HG02623 (cell line): ENCODE data around the gene ROBO4.

ENCODE experiments used
- ATAC-seq: cut with Tn5 transposase; IDR thresholded peaks from one replicate; pipeline ENCODE4 v1.9.1; 2021; ENCODE audit warnings: moderate library complexity; ENCODE audit not compliant: unreplicated experiment

The ROBO4 gene

DNA sequence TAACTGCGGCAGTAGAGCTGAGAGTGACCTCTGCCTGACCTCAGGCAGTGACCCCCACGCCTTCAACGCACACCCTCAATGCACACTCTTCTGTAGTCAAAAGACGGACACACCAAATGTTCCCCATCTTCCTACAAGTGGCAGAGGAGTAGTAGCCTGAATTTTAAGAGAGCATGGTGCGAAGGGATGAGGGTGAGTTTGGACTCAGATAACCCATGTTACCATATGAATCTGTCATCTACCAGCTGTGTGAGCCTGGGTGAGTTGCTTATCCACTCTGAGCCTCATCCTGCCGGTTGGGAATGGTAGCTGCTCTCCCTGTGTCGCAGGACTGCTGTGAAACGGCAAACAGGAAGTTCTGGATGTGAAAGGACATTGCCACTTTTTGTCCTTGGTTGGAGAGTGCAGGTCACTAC is 53.0 kb downstream of the ROBO4 start:
- no peak for ATAC-seq

DNA sequence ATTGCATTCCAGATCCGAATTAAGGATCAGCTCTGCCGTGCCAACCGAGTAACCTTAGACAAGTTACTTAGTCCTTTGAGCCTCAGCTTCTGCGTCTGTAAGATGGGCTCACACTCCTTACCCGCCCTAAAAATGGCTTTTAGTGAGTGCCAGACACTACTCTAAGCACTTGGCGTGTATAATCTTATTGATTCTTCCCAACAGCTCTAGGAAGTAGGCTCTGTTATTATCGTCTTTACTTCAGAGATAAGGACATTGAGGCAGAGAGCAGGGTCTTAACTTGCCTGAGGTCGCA is 54.1 kb downstream of the ROBO4 start:
- no peak for ATAC-seq

DNA sequence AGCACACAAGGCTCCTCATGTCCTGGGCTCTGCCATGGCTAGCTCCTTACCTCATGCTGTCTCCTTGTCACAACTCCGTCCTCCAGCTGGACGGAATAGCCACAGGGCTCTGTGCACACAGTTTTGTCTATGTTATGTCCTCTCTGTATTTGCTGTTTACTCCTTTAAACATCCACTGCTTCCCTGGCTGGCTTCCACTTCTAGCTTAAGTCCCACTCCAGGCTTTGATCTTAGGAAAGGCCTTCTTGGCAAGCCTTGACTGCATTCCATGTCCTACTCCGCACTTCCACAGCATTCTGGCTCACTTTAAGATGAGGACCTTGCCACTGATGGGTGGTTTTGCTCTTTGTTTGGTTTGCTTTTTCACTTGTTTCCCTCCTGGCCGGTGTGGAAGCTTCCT is 55.4 kb downstream of the ROBO4 start:
- ATAC-seq = no peak

- no peak for ATAC-seq
These were observed 55.8 kb downstream of the ROBO4 start for GRCh38 chr11:124841840-124842239.

GRCh38 chr11:124841201-124841600 is 56.5 kb downstream of the ROBO4 start:
- no peak for ATAC-seq

DNA sequence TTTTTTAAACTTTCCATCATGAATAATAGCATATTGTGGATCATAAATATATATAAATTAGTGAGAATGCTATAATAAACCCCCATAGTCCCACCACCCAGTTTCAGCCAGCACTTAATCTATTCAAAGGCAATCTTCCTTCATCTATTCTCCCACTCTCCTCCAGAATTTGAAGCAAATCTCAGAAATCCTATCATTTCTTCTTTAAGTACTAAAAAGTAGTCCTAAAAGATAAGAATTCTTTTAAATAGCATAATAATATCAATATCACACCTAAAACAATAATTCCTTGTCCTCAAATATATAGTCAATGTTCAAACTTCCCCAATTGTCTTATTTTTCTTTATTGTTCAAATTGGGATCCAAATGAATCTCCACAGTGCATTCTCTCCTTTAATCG is 57.0 kb downstream of the ROBO4 start:
- no peak for ATAC-seq

DNA sequence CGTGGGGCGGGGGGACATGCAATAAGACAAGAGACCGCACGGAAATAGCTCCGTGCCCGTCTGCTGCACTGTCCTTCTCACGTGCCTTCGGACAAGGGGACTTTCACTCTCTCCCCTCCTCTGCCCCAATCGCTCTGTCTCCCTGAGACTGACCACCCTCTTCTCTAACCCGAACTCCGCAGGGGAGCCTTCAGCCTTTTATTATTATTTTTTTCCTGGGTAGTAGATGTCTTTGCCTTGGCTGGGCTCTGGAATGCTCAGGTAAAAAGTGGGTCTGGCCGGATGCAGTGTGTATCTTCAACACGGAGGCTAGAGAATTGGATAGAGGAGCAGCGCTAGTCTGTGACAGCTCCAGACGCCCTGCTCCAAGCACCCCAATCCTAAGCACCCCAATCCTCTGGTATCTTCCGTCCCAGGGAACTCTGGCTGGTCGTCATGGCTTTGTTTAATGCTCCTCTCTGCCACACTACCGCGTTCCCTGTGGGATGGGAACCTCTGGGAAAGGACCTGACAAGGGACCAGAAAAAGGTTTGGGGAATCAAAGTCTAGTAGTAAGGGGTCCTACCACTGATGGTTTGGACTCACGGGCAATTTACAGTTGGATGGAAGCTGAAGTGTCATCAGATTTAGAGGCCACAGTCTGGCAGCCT is 57.6 kb downstream of the ROBO4 start:
- no peak for ATAC-seq

DNA sequence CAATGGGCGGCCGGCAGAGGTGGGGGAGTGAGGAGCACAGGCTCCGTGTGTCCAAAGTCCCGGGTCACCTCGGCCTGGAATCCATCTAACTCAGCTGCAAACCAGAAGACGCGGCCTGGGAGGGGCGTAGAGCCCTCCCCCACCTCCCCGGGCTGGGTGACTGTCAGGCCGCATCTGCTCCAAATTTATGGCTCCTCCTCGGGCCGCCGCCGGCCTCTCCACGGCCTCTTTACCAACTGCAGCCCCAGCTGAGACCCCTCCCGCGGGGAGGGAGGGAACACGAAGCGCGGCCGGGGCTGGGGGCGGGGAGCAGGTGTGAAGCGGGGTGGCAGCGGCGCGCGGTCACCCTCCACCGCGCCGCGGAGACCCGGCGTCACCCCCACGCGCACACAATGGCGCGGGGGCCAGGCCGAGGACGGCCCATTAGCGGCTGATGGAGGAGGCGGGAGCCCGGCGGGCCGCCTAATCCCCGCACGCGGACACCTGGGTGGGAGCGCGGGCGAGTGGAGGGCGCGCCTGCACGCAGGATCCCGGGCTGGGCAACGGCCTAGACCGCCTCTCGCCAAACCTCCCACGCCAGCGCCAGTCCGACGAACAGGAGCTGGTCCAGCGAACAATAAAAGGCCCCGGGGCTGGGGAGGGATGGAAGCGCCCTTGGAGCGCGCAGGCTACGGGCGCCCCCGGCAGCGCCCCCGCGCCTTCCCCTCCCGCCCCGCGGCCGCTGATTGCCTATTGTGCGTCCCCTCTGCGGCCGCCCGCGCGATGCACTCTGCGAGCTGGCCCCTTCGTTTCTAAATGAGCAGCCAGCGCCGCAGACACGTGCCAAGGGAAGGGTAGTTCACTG is 58.3 kb downstream of the ROBO4 start:
- no peak for ATAC-seq

DNA sequence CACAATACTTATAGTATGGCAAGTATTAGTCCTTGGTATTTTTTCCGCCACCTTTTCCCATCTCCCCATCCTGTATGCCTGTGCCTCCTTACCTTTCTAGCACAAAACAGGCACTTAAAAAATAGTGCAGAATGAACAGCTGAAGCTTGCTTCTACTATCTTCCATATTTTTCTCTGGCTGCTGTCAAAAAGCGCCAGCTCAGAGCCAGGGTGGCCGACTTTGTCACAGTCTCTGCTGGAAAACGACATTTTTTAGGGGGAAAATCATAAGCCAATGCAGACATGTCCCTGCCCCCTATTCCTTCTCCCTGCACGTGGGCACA is 58.9 kb downstream of the ROBO4 start:
- no peak for ATAC-seq

- no peak for ATAC-seq
These were observed 60.2 kb downstream of the ROBO4 start for GRCh38 chr11:124837491-124837856.

- no peak for ATAC-seq
These were observed 61.7 kb downstream of the ROBO4 start for GRCh38 chr11:124835918-124836317.

- no peak for ATAC-seq
These were observed 63.0 kb downstream of the ROBO4 start for GRCh38 chr11:124834526-124835180.
